ENCODE data around the gene AP4E1. TPM values are rescaled to one million over a fixed set of nuclear protein-coding genes. Genes with fewer than 3 reads are reported as not detected.

The AP4E1 gene
- total and polyA plus RNA-seq, 2 of the 8 experiments (the other 6 are each of a cell fraction or from before 2014, with no cell fraction given): 1.4 to 10.9 TPM

DNA sequence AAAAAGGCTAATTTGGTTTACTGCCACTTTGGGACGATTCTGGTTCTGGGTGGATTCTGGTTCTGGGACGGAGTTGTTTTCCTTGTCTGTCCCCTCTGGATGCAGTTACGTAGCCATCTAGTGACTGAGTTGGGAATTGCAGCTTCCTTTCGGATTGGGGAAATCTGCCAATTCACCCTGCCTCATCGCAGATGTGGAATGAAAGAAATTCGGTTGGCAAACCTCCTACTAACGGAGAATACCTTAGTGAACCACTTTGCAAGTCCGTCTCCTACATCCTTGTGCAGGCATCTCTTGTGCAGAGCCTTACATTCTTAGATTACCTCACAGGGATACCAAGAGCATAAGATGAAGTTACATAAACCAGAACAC lies 31.5 kb upstream of the AP4E1 start (continued):
- TF ChIP-seq RNF2 (IDR thresholded peaks at IDR 0.05; ENCODE audit: borderline replicate concordance, low read depth, low read length, missing control alignments, poor library complexity, severe bottlenecking) (no peak), GABPA (IDR thresholded peaks at IDR 0.05; ENCODE audit: borderline replicate concordance, insufficient read depth, low read length) (no peak), SP2 (IDR thresholded peaks at IDR 0.05; ENCODE audit: low read length) (no peak), CHD1 (IDR thresholded peaks at IDR 0.05; ENCODE audit: low read depth, low read length) (no peak), MAFK (IDR thresholded peaks at IDR 0.05; ENCODE audit: low read depth, low read length) (peak; percentile 69; the same call in 1 of the 2 replicates)
